Tibial artery (tissue), 4 donors: Measurements from ENCODE around the gene PI4KA.
"Not testable (repeated sequence)": the region's sequence is repeated elsewhere in the genome, so short reads cannot be mapped to it uniquely, and the experiment has no call there.

Experiments
- DNase-seq, 2 donors: peaks; one replicate each; pipeline ENCODE4 v3.0.0-alpha.2; 2019
- H3K27ac ChIP-seq, 2 donors: fragments of 200-600 bp; sonication (generic) in 1 of 2; 1 replicate in 1 of 2; 2 replicates in 1 of 2; pipeline ENCODE4 v1.5.1; 2018 to 2019; ENCODE audit warnings: mild to moderate bottlenecking in 1 of 2
- H3K27me3 ChIP-seq, 2 donors: fragments of 200-600 bp; sonication (generic) in 1 of 2; one replicate each; pipeline versions ENCODE4 v1.5.1 to v1.6.0; 2016 to 2019
- H3K36me3 ChIP-seq, 3 donors: fragments of 200-600 bp; sonication (generic) in 2 of 3; one replicate each; pipeline ENCODE4 v1.5.1; 2016 to 2019; ENCODE audit warnings: mild to moderate bottlenecking in 2 of 3
- H3K4me1 ChIP-seq, 4 donors: fragments of 200-600 bp; sonication (generic) in 2 of 4; 1 replicate in 3 of 4; 2 replicates in 1 of 4; pipeline ENCODE4 v1.5.1; 2016 to 2019
- H3K4me3 ChIP-seq, 2 donors: fragments of 200-600 bp; sonication (generic) in 1 of 2; 1 replicate in 1 of 2; 2 replicates in 1 of 2; pipeline ENCODE4 v1.5.1; 2018 to 2019; ENCODE audit warnings: mild to moderate bottlenecking in 2 of 2
- H3K9me3 ChIP-seq, 3 donors: fragments of 200-600 bp; sonication (generic) in 1 of 3; one replicate each; pipeline ENCODE4 v1.5.1; 2016 to 2019
- CTCF ChIP-seq, 2 experiments: fragments of 200-600 bp in 1 of 2; fragments of 450-650 bp in 1 of 2; IDR thresholded peaks; one replicate each; pipeline ENCODE4 v1.5.1; 2017 to 2019; ENCODE audit warnings: antibody characterized with exemption in 2 of 2, mild to moderate bottlenecking in 1 of 2, moderate library complexity in 1 of 2
- intact Hi-C: fragments of 100-400 bp; cut with DNase I; formaldehyde crosslinking; loops from one replicate; pipeline ENCODE4 v1.15.0; 2023; ENCODE audit warnings: low total_unique reads

Gene PI4KA

GRCh38 chr22:20741008-20741633 is 117.5 kb downstream of the PI4KA start:
- no peak overlapping the region for H3K27ac ChIP-seq
- TF ChIP-seq CTCF (IDR thresholded peaks at IDR 0.05): no peak
- intact Hi-C loops: no loop called here
- no peaks in the 10 kb centered on the region for H3K4me1 ChIP-seq
- no peaks in the 10 kb centered on the region for H3K27me3 ChIP-seq
- no peaks in the 10 kb centered on the region for H3K9me3 ChIP-seq
- H3K4me3 ChIP-seq: no peak overlapping the region
- H3K36me3 ChIP-seq: peaks cover 48 to 69% (median 51%) of the 10 kb centered on the region in 3 donors
- DNase-seq: no peak

GRCh38 chr22:20740222-20740951 is 118.2 kb downstream of the PI4KA start:
- Histone ChIP-seq H3K27me3 (no peaks in the 10 kb centered on the region), H3K4me3 (no peak overlapping the region), H3K4me1 (no peaks in the 10 kb centered on the region), H3K27ac (no peak overlapping the region), H3K9me3 (no peaks in the 10 kb centered on the region), H3K36me3 (peaks cover 46 to 62% (median 47%) of the 10 kb centered on the region in 3 donors)
- no peak for DNase-seq
- intact Hi-C loops: no loop called here
- TF ChIP-seq CTCF (IDR thresholded peaks at IDR 0.05): no peak

GRCh38 chr22:20738394-20739089 is 120.1 kb downstream of the PI4KA start:
- no peak overlapping the region for H3K27ac ChIP-seq
- H3K9me3 ChIP-seq: no peaks in the 10 kb centered on the region
- TF ChIP-seq CTCF (IDR thresholded peaks at IDR 0.05): no peak
- no peaks in the 10 kb centered on the region for H3K4me1 ChIP-seq
- DNase-seq: no peak
- peaks cover 31 to 47% (median 35%) of the 10 kb centered on the region in 3 donors for H3K36me3 ChIP-seq
- no peaks in the 10 kb centered on the region for H3K27me3 ChIP-seq
- intact Hi-C loops: no loop called here
- no peak overlapping the region for H3K4me3 ChIP-seq

GRCh38 chr22:20736891-20737290 is 121.7 kb downstream of the PI4KA start:
- DNase-seq, H3K27ac ChIP-seq, H3K4me1 ChIP-seq, H3K27me3 ChIP-seq, intact Hi-C loops, H3K4me3 ChIP-seq, H3K9me3 ChIP-seq: not testable (repeated sequence)
- H3K36me3 ChIP-seq: peaks cover 22 to 42% (median 24%) of the 10 kb centered on the region in 3 donors

- H3K27me3 ChIP-seq, H3K9me3 ChIP-seq, H3K4me1 ChIP-seq, H3K4me3 ChIP-seq, H3K27ac ChIP-seq, intact Hi-C loops, DNase-seq: not testable (repeated sequence)
- peaks cover 9 to 41% (median 23%) of the 10 kb centered on the region in 3 donors for H3K36me3 ChIP-seq
Measured at GRCh38 chr22:20735356-20736162, 123.1 kb downstream of the PI4KA start.

GRCh38 chr22:20732431-20732830 is 126.2 kb downstream of the PI4KA start:
- H3K36me3 ChIP-seq: peaks cover 22 to 60% (median 44%) of the 10 kb centered on the region in 3 donors
- intact Hi-C loops, H3K27me3 ChIP-seq, H3K9me3 ChIP-seq, DNase-seq, H3K4me3 ChIP-seq, H3K4me1 ChIP-seq, H3K27ac ChIP-seq: not testable (repeated sequence)
